ENCODE measurements around the gene SMYD3.

Gene SMYD3

DNA sequence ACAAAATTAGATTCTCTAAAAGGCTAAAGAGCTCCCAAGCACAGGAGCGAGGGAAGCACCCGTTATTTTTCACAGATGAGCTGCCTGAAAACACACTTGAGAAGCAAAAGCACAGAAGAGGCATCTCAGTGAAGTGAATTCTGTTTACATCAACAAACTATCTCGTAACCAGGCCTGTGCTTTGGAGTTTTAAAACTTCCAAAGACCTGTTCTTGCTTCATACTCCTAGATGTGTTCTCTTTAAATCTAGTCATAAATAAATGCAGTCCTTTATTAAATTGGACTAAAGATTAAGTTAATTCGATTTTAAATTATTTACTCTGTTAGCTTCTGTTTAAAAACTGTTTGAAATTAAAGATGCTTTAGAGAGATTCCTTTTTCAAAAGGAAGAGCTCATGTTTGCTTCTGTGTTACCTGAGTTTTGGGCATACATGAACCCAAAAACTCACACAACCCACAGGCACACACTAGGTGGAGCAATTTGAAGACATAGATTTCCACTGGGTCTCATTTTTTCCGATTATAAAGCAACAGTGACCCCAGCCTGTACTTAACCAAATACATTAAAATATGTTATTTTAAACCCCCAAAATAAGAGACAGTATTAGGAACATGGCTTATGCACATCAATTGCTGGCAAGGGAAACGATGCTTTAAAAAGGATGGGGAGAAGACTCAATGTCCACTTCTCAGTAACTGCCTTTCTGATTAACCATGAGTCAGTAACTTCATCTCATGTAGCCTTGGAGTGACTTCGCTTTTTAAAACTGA lies 648.2 kb downstream of the SMYD3 start:
- TF ChIP-seq SIN3A (IDR thresholded peaks at IDR 0.05; ENCODE audit: borderline replicate concordance, insufficient read depth, low read length) (no peak), FOXP2 (optimal IDR thresholded peaks at IDR 0.05; ENCODE audit: borderline replicate concordance, extremely low read depth, extremely low read length, insufficient read depth) (no peak), TAF1 (IDR thresholded peaks at IDR 0.05; ENCODE audit: borderline replicate concordance, insufficient read depth, low read length) (no peak)

DNA sequence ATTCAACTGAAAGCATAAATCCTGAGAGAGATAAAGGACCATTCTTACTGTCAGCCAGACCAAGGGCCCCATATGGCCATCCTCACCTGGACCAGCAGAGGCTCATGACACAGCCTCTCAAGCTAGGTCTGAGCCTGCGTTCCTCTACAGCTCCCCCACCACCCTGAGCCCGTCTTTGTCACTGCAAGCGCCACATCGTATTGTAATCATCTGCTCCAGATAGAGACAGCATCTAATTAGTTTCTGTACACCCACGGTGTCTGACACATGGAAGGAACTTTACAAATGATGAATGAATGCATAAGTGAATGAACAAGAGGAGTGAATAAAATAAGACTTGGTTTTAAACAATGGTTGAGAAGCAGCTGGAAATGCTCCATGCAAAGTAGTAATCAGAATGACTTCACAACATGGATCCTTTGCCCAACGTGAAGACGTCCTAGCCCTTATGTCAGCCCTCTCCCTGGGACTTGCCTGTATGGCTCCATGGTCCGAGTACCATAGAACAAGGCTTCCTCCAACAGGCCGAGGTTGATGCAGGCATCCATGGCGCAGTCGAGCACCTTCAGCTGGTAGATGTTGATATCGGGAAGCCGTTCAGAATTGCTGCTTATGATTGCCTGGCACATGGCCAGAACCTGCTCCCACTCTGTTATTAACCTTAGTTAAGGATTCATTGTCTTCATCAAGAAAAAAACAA lies 648.9 kb downstream of the SMYD3 start:
- TF ChIP-seq TAF1 (IDR thresholded peaks at IDR 0.05; ENCODE audit: borderline replicate concordance, insufficient read depth, low read length) (no peak), POLR2AphosphoS5 (IDR thresholded peaks at IDR 0.05; ENCODE audit: low read depth, low read length) (no peak), FOXP2 (optimal IDR thresholded peaks at IDR 0.05; ENCODE audit: borderline replicate concordance, extremely low read depth, extremely low read length, insufficient read depth) (no peak), SIN3A (IDR thresholded peaks at IDR 0.05; ENCODE audit: borderline replicate concordance, insufficient read depth, low read length) (no peak)
- TF ChIP-seq, protein P1, sequence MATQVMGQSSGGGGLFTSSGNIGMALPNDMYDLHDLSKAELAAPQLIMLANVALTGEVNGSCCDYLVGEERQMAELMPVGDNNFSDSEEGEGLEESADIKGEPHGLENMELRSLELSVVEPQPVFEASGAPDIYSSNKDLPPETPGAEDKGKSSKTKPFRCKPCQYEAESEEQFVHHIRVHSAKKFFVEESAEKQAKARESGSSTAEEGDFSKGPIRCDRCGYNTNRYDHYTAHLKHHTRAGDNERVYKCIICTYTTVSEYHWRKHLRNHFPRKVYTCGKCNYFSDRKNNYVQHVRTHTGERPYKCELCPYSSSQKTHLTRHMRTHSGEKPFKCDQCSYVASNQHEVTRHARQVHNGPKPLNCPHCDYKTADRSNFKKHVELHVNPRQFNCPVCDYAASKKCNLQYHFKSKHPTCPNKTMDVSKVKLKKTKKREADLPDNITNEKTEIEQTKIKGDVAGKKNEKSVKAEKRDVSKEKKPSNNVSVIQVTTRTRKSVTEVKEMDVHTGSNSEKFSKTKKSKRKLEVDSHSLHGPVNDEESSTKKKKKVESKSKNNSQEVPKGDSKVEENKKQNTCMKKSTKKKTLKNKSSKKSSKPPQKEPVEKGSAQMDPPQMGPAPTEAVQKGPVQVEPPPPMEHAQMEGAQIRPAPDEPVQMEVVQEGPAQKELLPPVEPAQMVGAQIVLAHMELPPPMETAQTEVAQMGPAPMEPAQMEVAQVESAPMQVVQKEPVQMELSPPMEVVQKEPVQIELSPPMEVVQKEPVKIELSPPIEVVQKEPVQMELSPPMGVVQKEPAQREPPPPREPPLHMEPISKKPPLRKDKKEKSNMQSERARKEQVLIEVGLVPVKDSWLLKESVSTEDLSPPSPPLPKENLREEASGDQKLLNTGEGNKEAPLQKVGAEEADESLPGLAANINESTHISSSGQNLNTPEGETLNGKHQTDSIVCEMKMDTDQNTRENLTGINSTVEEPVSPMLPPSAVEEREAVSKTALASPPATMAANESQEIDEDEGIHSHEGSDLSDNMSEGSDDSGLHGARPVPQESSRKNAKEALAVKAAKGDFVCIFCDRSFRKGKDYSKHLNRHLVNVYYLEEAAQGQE (IDR thresholded peaks at IDR 0.05; ENCODE audit: insufficient read depth in 1 of 2, low read depth in 2 of 2, low read length in 2 of 2), result no peak

DNA sequence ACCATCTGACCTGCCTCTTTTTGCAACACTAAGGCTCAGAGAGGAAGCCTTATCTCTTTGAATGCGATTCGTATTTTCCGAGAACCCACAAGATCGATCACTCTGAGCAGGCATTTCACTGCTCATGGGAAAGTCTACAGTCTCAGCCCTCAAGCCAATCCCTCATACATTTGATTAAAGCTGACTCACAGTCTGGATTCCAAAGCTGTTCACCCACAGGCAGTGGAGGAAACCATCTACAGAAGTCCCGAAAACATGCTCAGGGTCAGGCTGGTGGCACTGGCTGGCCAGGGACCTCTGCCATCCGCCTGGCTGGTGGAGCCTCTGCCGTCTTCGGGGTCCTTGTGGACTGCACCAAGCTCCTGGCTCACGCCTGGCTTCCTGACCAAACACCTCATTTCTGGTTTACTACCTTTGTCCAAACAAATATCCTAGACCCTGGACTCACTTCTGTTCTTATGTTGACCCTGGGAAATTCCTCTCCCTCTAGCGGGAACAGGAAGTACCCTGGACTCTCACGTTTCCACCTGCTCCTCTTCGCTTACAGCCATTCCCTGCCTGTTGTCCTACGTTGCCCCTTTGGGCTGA lies 650.0 kb downstream of the SMYD3 start:
- TF ChIP-seq, protein P1 (IDR thresholded peaks at IDR 0.05; ENCODE audit: insufficient read depth in 1 of 2, low read depth in 2 of 2, low read length in 2 of 2), result no peak
- TF ChIP-seq POLR2AphosphoS5 (IDR thresholded peaks at IDR 0.05; ENCODE audit: low read depth, low read length) (no peak), TAF1 (IDR thresholded peaks at IDR 0.05; ENCODE audit: borderline replicate concordance, insufficient read depth, low read length) (no peak), SIN3A (IDR thresholded peaks at IDR 0.05; ENCODE audit: borderline replicate concordance, insufficient read depth, low read length) (no peak), FOXP2 (optimal IDR thresholded peaks at IDR 0.05; ENCODE audit: borderline replicate concordance, extremely low read depth, extremely low read length, insufficient read depth) (no peak)

DNA sequence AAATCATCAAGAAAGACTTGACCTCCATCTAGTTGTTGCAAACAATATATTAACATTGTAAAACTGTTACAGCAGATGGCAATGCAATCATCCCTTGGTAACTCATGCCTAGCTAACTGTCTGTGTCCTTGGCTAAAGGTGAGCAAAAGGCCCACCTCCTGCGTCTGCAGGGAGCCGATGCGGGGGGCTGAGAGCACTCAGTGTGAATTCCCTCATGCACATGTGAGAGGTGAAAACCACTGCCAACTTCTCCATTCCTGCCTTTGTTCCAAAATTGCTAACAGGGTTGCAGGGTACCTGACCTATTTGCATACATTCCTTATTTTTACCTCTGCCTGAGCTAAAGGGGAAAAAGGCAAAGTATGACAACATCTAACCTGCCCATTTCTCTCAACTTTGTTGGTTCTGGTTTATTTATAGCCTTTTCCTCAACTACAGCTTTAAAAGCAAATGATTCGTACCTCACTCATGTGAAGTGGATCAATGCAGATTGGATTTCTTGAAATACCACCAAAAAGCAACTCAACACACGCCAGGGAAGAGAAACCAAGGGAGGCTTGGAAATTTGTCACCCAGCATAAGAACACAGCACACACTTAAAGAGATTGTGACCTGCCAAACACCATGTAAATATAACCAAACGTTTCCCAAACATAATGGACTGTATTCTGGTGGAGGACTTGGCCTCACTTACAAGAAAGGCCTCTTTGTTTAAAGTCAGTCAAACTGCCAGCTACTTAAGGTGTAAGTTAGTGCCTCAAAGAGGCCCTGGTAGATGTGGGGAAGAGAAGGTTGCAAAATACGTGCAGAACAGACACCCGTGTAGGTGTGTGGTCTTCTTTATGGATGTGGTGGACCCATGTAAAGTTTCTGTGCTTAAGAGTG lies 651.0 kb downstream of the SMYD3 start:
- no peak for TF ChIP-seq SIN3A (IDR thresholded peaks at IDR 0.05; ENCODE audit: borderline replicate concordance, insufficient read depth, low read length)
- no peak for TF ChIP-seq POLR2AphosphoS5 (IDR thresholded peaks at IDR 0.05; ENCODE audit: low read depth, low read length)
- TF ChIP-seq, protein P1 (IDR thresholded peaks at IDR 0.05; ENCODE audit: insufficient read depth in 1 of 2, low read depth in 2 of 2, low read length in 2 of 2), result no peak
- TF ChIP-seq TAF1 (IDR thresholded peaks at IDR 0.05; ENCODE audit: borderline replicate concordance, insufficient read depth, low read length), result no peak
- TF ChIP-seq FOXP2 (optimal IDR thresholded peaks at IDR 0.05; ENCODE audit: borderline replicate concordance, extremely low read depth, extremely low read length, insufficient read depth), result no peak

DNA sequence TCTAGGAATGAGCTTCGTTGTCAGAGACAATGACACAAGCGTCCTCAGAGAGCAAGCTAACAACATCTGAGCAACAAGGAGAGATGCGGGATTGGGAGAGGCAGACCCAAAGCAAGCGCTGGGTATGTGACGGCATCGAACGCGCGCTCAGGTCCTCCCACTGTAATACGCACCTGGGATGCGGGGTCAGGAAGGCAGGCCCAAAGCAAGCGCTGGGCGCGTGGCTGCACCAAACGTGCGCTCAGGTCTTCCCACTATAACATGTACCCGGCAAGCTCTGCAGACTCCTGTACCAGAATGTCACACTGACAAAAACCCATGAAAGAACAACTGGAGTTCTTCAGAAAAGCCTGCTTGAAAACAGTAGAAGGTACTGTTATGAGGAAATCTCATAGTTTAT lies 653.8 kb downstream of the SMYD3 start:
- TF ChIP-seq POLR2AphosphoS5 (IDR thresholded peaks at IDR 0.05; ENCODE audit: low read depth, low read length), result no peak
- no peak for TF ChIP-seq FOXP2 (optimal IDR thresholded peaks at IDR 0.05; ENCODE audit: borderline replicate concordance, extremely low read depth, extremely low read length, insufficient read depth)
- no peak for TF ChIP-seq TAF1 (IDR thresholded peaks at IDR 0.05; ENCODE audit: borderline replicate concordance, insufficient read depth, low read length)
- TF ChIP-seq, protein P1 (IDR thresholded peaks at IDR 0.05; ENCODE audit: insufficient read depth in 1 of 2, low read depth in 2 of 2, low read length in 2 of 2), result no peak
- no peak for TF ChIP-seq SIN3A (IDR thresholded peaks at IDR 0.05; ENCODE audit: borderline replicate concordance, insufficient read depth, low read length)
